K562 (cell line): Measurements from ENCODE around the gene PRSS8. TPM values are rescaled to one million over a fixed set of nuclear protein-coding genes. Genes with fewer than 3 reads are reported as not detected.

Experiments used
- E2F6 ChIP-seq, 2 experiments: IDR thresholded peaks; 2 replicates each; pipeline ENCODE4 v1.6.1; 2011; ENCODE audit warnings: borderline replicate concordance in 1 of 2, control low read depth in 1 of 2, low read depth in 1 of 2, low read length in 1 of 2, mild to moderate bottlenecking in 1 of 2, mixed read lengths in 1 of 2, moderate library complexity in 1 of 2; ENCODE audit not compliant: insufficient read depth in 1 of 2, insufficient read length in 1 of 2, poor library complexity in 1 of 2, severe bottlenecking in 1 of 2; ENCODE audit errors: extremely low read depth in 1 of 2
- EGR1 ChIP-seq: fragments of 450-650 bp; conservative IDR thresholded peaks from 2 replicates; pipeline ENCODE4 v1.6.1; 2017; ENCODE audit warnings: mild to moderate bottlenecking
- ETV6 ChIP-seq, 3 experiments: fragments of 150-350 bp in 1 of 3; sonication (generic) in 1 of 3; formaldehyde crosslinking in 1 of 3; IDR thresholded peaks; 2 replicates each; pipeline versions ENCODE4 v1.6.1 to v1.8.0; 2014 to 2022; ENCODE audit warnings: borderline replicate concordance in 2 of 3, low read depth in 2 of 3, antibody characterized with exemption in 1 of 3, low read length in 1 of 3, mild to moderate bottlenecking in 1 of 3, missing genetic modification reagents in 1 of 3
- JUNB ChIP-seq: fragments of 450-650 bp; formaldehyde crosslinking; conservative IDR thresholded peaks from 2 replicates; pipeline ENCODE4 v1.4.0; 2020; ENCODE audit warnings: mild to moderate bottlenecking
- KDM2B ChIP-seq: fragments of 250-450 bp; sonication (Bioruptor Pico); IDR thresholded peaks from 2 replicates; pipeline ENCODE4 v1.8.0; 2021; ENCODE audit warnings: mild to moderate bottlenecking, moderate library complexity
- KLF13 ChIP-seq: fragments of 450-650 bp; IDR thresholded peaks from 2 replicates; pipeline ENCODE4 v1.6.1; 2016; ENCODE audit warnings: missing genetic modification characterization, low read depth, mild to moderate bottlenecking, missing compliant biosample characterization, moderate library complexity, borderline replicate concordance
- MNT ChIP-seq, 2 experiments: fragments of 450-650 bp; conservative IDR thresholded peaks; 2 replicates each; pipeline ENCODE4 v1.6.1; 2017; ENCODE audit warnings: mild to moderate bottlenecking in 2 of 2, moderate library complexity in 2 of 2
- MTA2 ChIP-seq: fragments of 450-650 bp; IDR thresholded peaks from 2 replicates; pipeline ENCODE4 v1.6.1; 2016; ENCODE audit warnings: low read depth
- NFIX ChIP-seq: fragments of 250-450 bp; sonication (Bioruptor Pico); IDR thresholded peaks from 2 replicates; pipeline ENCODE4 v1.4.0; 2020; ENCODE audit warnings: low read depth, mild to moderate bottlenecking, moderate library complexity
- NR0B1 ChIP-seq: fragments of 450-650 bp; IDR thresholded peaks from one replicate; pipeline ENCODE4 v1.6.1; 2018; ENCODE audit warnings: mild to moderate bottlenecking, moderate library complexity; ENCODE audit not compliant: partially characterized antibody
- PHF20 ChIP-seq: fragments of 450-650 bp; IDR thresholded peaks from 2 replicates; pipeline ENCODE4 v1.6.1; 2018; ENCODE audit not compliant: partially characterized antibody
- PHF21A ChIP-seq: fragments of 450-650 bp; IDR thresholded peaks from 2 replicates; pipeline ENCODE4 v1.6.1; 2017; ENCODE audit warnings: low read depth, borderline replicate concordance
- POLR2A ChIP-seq: fragments of 450-650 bp; conservative IDR thresholded peaks from 2 replicates; pipeline ENCODE4 v1.6.1; 2016
- ZBTB33 ChIP-seq: sonication (generic); formaldehyde crosslinking; IDR thresholded peaks from 2 replicates; pipeline ENCODE4 v1.8.1; 2023; ENCODE audit warnings: mild to moderate bottlenecking, missing genetic modification reagents
- ZBTB7A ChIP-seq: IDR thresholded peaks from 2 replicates; pipeline ENCODE4 v1.6.1; 2011; ENCODE audit warnings: low read depth, mild to moderate bottlenecking, low read length, moderate library complexity, borderline replicate concordance; ENCODE audit not compliant: control insufficient read depth
- ZFX ChIP-seq: sonication (generic); formaldehyde crosslinking; IDR thresholded peaks from 2 replicates; pipeline ENCODE4 v1.8.0; 2022; ENCODE audit warnings: mild to moderate bottlenecking, missing genetic modification reagents, moderate library complexity
- ZNF740 ChIP-seq, 3 experiments: fragments of 200-800 bp in 1 of 3; sonication (Bioruptor generic) in 1 of 3; sonication (generic) in 1 of 3; formaldehyde crosslinking in 1 of 3; IDR thresholded peaks; 2 replicates each; pipeline versions ENCODE4 v1.6.1 to v1.8.0; 2016 to 2022; ENCODE audit warnings: mild to moderate bottlenecking in 2 of 3, missing compliant biosample characterization in 2 of 3, missing genetic modification characterization in 2 of 3, missing genetic modification reagents in 1 of 3
- ZNF785 ChIP-seq: fragments of 250-450 bp; sonication (Bioruptor Pico); IDR thresholded peaks from 2 replicates; pipeline ENCODE4 v1.4.0; 2020; ENCODE audit warnings: mild to moderate bottlenecking
- polyA plus RNA-seq, 8 experiments: library from polyadenylated mRNA; depleted of rRNA in 4 of 8; stranded (reverse) in 5 of 8; unstranded in 3 of 8; fragments of >200 nt; fragmentation: Nextera tagmentation in 2 of 8; fragmentation: Illumina TruSeq in 1 of 8; extraction: Ambion mirVana in 2 of 8; extraction: Trizol in 1 of 8; gene quantifications; 2 replicates each; pipeline versions ENCODE4 v1.2.1 to v1.2.3, GENCODE V29; 2011 to 2014; ENCODE audit warnings: inconsistent platforms in 1 of 8, missing spikeins in 1 of 8
- total RNA-seq, 7 experiments: library from RNA; depleted of rRNA in 6 of 7; stranded (reverse); fragments of >200 nt in 6 of 7; fragmentation: Illumina TruSeq in 2 of 7; extraction: Trizol in 2 of 7; gene quantifications; 2 replicates each; pipeline versions ENCODE4 v1.2.1 to v1.2.3, GENCODE V29; 2011 to 2021; ENCODE audit warnings: low replicate concordance in 1 of 7

Gene PRSS8
- total and polyA plus RNA-seq, 9 of the 15 experiments (the other 6 are each of a cell fraction or from before 2014, with no cell fraction given): 0.25 to 3.9 (median 1.3) TPM; not detected in 1

GRCh38 chr16:31142109-31143010 is 6.8 kb upstream of the PRSS8 start (continued):
- TF ChIP-seq ZBTB33: peak; percentile 95
- TF ChIP-seq EGR1: peak; percentile 70
- no peak for TF ChIP-seq KDM2B
- TF ChIP-seq NR0B1: no peak
- no peak for TF ChIP-seq NFIX (CRISPR knock-in tag)
- no peak for TF ChIP-seq PHF20
- TF ChIP-seq E2F6 (IDR thresholded peaks at IDR 0.05; ENCODE audit: borderline replicate concordance in 1 of 2, extremely low read depth in 1 of 2, insufficient read depth in 1 of 2, insufficient read length in 1 of 2, low read depth in 1 of 2, low read length in 1 of 2, poor library complexity in 1 of 2, severe bottlenecking in 1 of 2): peak in 1 of 2 experiments; percentile 87
- no peak for TF ChIP-seq JUNB
- TF ChIP-seq ETV6 (IDR thresholded peaks at IDR 0.05; ENCODE audit: borderline replicate concordance in 1 of 2, low read depth in 2 of 2, low read length in 1 of 2): peak in 1 of 2 experiments; percentile 28; a peak in 1 of 4 replicates
- TF ChIP-seq ETV6 (CRISPR knock-in tag; IDR thresholded peaks at IDR 0.05; ENCODE audit: borderline replicate concordance): no peak
- TF ChIP-seq PHF21A: 0 out of 2 replicates have a peak, but pooled peaks have one; percentile 43
- peak; percentile 87 to 94 for TF ChIP-seq MNT (conservative IDR thresholded peaks at IDR 0.05)
- no peak for TF ChIP-seq ZNF785 (CRISPR knock-in tag)
- 0 out of 2 replicates have a peak, but pooled peaks have one; percentile 8 for TF ChIP-seq ZNF740 (CRISPR knock-in tag; IDR thresholded peaks at IDR 0.05)
- TF ChIP-seq ZNF740 (tag; IDR thresholded peaks at IDR 0.05): no peak
- TF ChIP-seq KLF13 (tag): 0 out of 2 replicates have a peak, but pooled peaks have one; percentile 40
- peak; percentile 65 for TF ChIP-seq POLR2A
- TF ChIP-seq ZFX (CRISPR knock-in tag): peak; percentile 36
- TF ChIP-seq MTA2: no peak
- peak; percentile 77; the same call in 1 of the 2 replicates for TF ChIP-seq ZBTB7A
